ENCODE data around the gene CTDSP2. TPM values are rescaled to one million over a fixed set of nuclear protein-coding genes. Genes with fewer than 3 reads are reported as not detected.

The CTDSP2 gene
- total and polyA plus RNA-seq, 8 donors: 28.4 to 152 (median 73.9) TPM

DNA sequence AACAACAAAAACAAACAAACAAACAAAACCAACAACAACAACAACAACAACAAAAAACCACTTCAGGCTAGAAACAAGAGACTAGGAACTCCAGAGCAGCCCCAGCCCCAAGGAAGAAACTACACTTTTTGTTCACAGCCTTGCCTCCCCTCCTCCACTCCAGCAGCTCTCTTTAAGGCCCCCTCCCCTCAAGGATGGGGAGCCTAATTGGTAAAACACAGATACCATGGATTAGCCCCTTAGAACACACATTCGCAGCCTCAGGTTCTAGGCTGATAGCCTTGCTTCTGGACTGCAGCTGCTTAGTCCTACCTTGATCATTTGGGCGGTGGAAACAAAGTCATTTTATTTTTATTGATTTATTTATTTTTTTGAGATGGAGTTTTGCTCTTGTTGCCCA, 16.1 kb downstream of the CTDSP2 start:
- WGBS, 5 donors: 80 to 96% (median 85%) methylated on average over 2 of the region's 2 CpGs
- peaks cover 39 to 44% (median 42%) of the 10 kb centered on the region in 4 donors for H3K36me3 ChIP-seq
- H3K4me1 ChIP-seq: peaks cover 56 to 78% (median 75%) of the 10 kb centered on the region in 4 donors

GRCh38 chr12:57829025-57829777, 17.3 kb downstream of the CTDSP2 start:
- no peaks in the 10 kb centered on the region for H3K27me3 ChIP-seq
- TF ChIP-seq POLR2AphosphoS5 (IDR thresholded peaks at IDR 0.05) (no peak), POLR2A (IDR thresholded peaks at IDR 0.05) (no peak), EP300 (IDR thresholded peaks at IDR 0.05) (no peak)
- peak overlapping the region in 1 of 4 donors; percentile 21 for H3K4me3 ChIP-seq
- H3K4me1 ChIP-seq: peaks cover 44 to 66% (median 63%) of the 10 kb centered on the region in 4 donors
- DNase-seq: no peak
- WGBS, 5 donors: 56 to 70% (median 67%) methylated on average over 10 of the region's 10 CpGs
- H3K27ac ChIP-seq: peak overlapping the region in 3 of 5 donors; percentile 32 to 75 (median 34)
- no peaks in the 10 kb centered on the region for H3K9me3 ChIP-seq
- H3K36me3 ChIP-seq: peaks cover 51 to 55% (median 54%) of the 10 kb centered on the region in 4 donors
- intact Hi-C loops (cut with DNase I; ENCODE audit: low total_unique reads): no loop called here

More for the DNA sequence above, 16.1 kb downstream of the CTDSP2 start:
- Histone ChIP-seq H3K4me3 (no peak overlapping the region), H3K27me3 (no peaks in the 10 kb centered on the region), H3K9me3 (no peaks in the 10 kb centered on the region), H3K27ac (peak overlapping the region in 4 of 5 donors; percentile 65 to 100 (median 87))
- no peak for DNase-seq
- intact Hi-C loops (cut with DNase I; ENCODE audit: low total_unique reads): no loop called here
- TF ChIP-seq POLR2A (IDR thresholded peaks at IDR 0.05): no peak
- no peak for TF ChIP-seq EP300 (IDR thresholded peaks at IDR 0.05)
- TF ChIP-seq CTCF (IDR thresholded peaks at IDR 0.05): no peak
- TF ChIP-seq POLR2AphosphoS5 (IDR thresholded peaks at IDR 0.05): no peak

- no peak for DNase-seq
- Histone ChIP-seq H3K4me3 (no peak overlapping the region), H3K9me3 (no peaks in the 10 kb centered on the region), H3K27me3 (no peaks in the 10 kb centered on the region), H3K4me1 (peaks cover 24 to 63% (median 43%) of the 10 kb centered on the region in 4 donors), H3K27ac (peak overlapping the region in 2 of 5 donors; percentile 4 to 15), H3K36me3 (peaks cover 74 to 78% (median 76%) of the 10 kb centered on the region in 4 donors)
- 69 to 92% (median 78%) methylated on average over 1 of the region's 1 CpG for WGBS, 5 donors
- intact Hi-C loops (cut with DNase I; ENCODE audit: low total_unique reads): no loop called here
- TF ChIP-seq EP300 (IDR thresholded peaks at IDR 0.05) (no peak), CTCF (IDR thresholded peaks at IDR 0.05) (no peak), POLR2A (IDR thresholded peaks at IDR 0.05) (no peak), POLR2AphosphoS5 (IDR thresholded peaks at IDR 0.05) (no peak)
Measured at GRCh38 chr12:57826966-57827365, 19.6 kb downstream of the CTDSP2 start.

- DNase-seq: no peak
- no peaks in the 10 kb centered on the region for H3K9me3 ChIP-seq
- 83 to 95% (median 90%) methylated on average over 2 of the region's 2 CpGs for WGBS, 5 donors
- H3K27me3 ChIP-seq: no peaks in the 10 kb centered on the region
- H3K36me3 ChIP-seq: peaks cover 79 to 83% (median 82%) of the 10 kb centered on the region in 4 donors
- peaks cover 18 to 57% (median 39%) of the 10 kb centered on the region in 4 donors for H3K4me1 ChIP-seq
- intact Hi-C loops (cut with DNase I; ENCODE audit: low total_unique reads): no loop called here
- H3K4me3 ChIP-seq: no peak overlapping the region
- TF ChIP-seq CTCF (IDR thresholded peaks at IDR 0.05): no peak
- no peak for TF ChIP-seq POLR2A (IDR thresholded peaks at IDR 0.05)
- H3K27ac ChIP-seq: peak overlapping the region in 2 of 5 donors; percentile 4 to 15
Measured at GRCh38 chr12:57826400-57826799, 20.1 kb downstream of the CTDSP2 start.

DNA sequence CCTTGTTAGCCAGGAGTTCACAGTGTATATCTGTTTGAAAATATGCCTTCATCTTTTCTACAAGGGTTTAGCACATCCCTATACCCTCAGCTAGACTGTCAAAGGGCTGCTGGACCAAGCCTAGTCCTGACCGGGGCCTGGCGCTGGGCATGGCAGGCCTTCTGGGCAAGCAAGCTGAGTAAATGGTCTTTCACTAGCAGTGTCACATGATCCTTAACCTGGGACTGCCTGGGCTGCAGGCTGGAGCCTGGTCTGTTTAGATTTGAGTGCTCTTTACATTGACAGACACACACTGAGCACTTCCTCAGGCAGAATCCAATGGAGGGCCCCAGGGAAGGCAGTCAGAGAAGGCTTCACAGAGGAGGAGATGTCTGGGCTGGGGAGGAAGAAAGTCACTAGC, 21.1 kb downstream of the CTDSP2 start:
- H3K4me1 ChIP-seq: peaks cover 9 to 51% (median 35%) of the 10 kb centered on the region in 4 donors
- intact Hi-C loops (cut with DNase I; ENCODE audit: low total_unique reads): no loop called here
- no peaks in the 10 kb centered on the region for H3K9me3 ChIP-seq
- H3K27me3 ChIP-seq: no peaks in the 10 kb centered on the region
- 84 to 100% (median 88%) methylated on average over 2 of the region's 2 CpGs for WGBS, 5 donors
- no peak overlapping the region for H3K27ac ChIP-seq
- no peak overlapping the region for H3K4me3 ChIP-seq
- H3K36me3 ChIP-seq: peaks cover 86 to 93% (median 91%) of the 10 kb centered on the region in 4 donors
- DNase-seq: no peak
- no peak for TF ChIP-seq CTCF (IDR thresholded peaks at IDR 0.05)
- no peak for TF ChIP-seq POLR2A (IDR thresholded peaks at IDR 0.05)
- TF ChIP-seq POLR2AphosphoS5 (IDR thresholded peaks at IDR 0.05): no peak
- TF ChIP-seq EP300 (IDR thresholded peaks at IDR 0.05): no peak

Data from stomach (tissue), 9 donors.